ENCODE results near the gene SDK2. TPM values are rescaled to one million over a fixed set of nuclear protein-coding genes. Genes with fewer than 3 reads are reported as not detected.

The SDK2 gene
- total RNA-seq, 2 donors from 2014 or later: 16.5 to 26.3 TPM

DNA sequence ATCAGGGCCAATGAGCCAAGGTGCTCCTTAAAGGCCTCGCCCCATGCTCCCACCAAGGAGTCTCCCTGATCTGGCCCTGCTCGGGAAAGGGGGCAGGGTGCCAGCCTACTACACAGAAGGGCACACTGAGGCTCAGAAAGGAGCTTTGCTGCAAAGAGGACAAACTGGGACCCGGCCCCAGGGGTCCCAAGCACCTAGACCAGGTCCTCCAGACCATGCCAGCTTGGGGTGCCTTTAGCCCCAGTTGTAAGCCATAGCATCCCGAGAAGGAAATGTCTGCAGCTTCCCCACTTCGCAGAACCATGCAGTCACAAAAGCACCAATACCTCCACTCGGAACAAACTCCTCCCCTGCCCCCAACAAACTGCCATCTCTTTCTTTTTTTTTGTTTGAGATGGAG is 257.7 kb downstream of the SDK2 start:
- Histone ChIP-seq H3K27ac (no peak overlapping the region), H3K9me3 (no peaks in the 10 kb centered on the region), H3K27me3 (replicated peaks; ENCODE audit: insufficient read depth) (no peaks in the 10 kb centered on the region), H3K36me3 (no peaks in the 10 kb centered on the region), H3K4me1 (replicated peaks) (no peaks in the 10 kb centered on the region), H3K4me3 (no peak overlapping the region)
- intact Hi-C loops (cut with DNase I): no loop called here
- 93% methylated on average over 6 of the region's 6 CpGs for WGBS
- DNase-seq (ENCODE audit: low spot score): no peak
- TF ChIP-seq POLR2A (IDR thresholded peaks at IDR 0.05): no peak
- TF ChIP-seq, protein P1, sequence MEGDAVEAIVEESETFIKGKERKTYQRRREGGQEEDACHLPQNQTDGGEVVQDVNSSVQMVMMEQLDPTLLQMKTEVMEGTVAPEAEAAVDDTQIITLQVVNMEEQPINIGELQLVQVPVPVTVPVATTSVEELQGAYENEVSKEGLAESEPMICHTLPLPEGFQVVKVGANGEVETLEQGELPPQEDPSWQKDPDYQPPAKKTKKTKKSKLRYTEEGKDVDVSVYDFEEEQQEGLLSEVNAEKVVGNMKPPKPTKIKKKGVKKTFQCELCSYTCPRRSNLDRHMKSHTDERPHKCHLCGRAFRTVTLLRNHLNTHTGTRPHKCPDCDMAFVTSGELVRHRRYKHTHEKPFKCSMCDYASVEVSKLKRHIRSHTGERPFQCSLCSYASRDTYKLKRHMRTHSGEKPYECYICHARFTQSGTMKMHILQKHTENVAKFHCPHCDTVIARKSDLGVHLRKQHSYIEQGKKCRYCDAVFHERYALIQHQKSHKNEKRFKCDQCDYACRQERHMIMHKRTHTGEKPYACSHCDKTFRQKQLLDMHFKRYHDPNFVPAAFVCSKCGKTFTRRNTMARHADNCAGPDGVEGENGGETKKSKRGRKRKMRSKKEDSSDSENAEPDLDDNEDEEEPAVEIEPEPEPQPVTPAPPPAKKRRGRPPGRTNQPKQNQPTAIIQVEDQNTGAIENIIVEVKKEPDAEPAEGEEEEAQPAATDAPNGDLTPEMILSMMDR (IDR thresholded peaks at IDR 0.05): no peak
- TF ChIP-seq POLR2AphosphoS5 (IDR thresholded peaks at IDR 0.05): no peak

DNA sequence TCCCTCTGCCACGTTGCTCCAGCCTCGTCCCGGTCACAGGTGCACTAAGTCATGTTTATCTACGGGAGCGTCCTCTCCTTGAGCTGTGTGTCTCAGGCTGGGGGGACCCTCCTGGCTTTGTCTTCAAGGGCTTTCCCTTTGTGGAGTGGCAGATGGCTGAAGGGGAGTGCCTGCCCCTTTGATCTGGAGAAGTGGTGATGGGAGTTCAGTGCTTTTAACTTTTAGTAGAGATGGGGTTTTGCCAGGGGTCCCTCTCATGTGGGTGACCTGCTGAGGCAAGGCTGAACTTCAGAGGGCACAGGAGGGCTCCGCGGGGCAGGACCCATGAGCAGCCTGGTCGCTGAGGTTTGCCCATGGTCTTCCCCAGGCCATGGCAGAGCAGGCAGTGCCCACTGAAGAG is 259.3 kb downstream of the SDK2 start:
- intact Hi-C loops (cut with DNase I): no loop called here
- Histone ChIP-seq H3K36me3 (no peaks in the 10 kb centered on the region), H3K9me3 (no peaks in the 10 kb centered on the region), H3K27ac (no peak overlapping the region), H3K4me1 (replicated peaks) (no peaks in the 10 kb centered on the region), H3K4me3 (no peak overlapping the region), H3K27me3 (replicated peaks; ENCODE audit: insufficient read depth) (no peaks in the 10 kb centered on the region)
- TF ChIP-seq POLR2AphosphoS5 (IDR thresholded peaks at IDR 0.05) (no peak), POLR2A (IDR thresholded peaks at IDR 0.05) (no peak)
- TF ChIP-seq, protein P1 (IDR thresholded peaks at IDR 0.05): no peak
- no peak for DNase-seq (ENCODE audit: low spot score)
- WGBS: 77% methylated on average over 8 of the region's 8 CpGs

DNA sequence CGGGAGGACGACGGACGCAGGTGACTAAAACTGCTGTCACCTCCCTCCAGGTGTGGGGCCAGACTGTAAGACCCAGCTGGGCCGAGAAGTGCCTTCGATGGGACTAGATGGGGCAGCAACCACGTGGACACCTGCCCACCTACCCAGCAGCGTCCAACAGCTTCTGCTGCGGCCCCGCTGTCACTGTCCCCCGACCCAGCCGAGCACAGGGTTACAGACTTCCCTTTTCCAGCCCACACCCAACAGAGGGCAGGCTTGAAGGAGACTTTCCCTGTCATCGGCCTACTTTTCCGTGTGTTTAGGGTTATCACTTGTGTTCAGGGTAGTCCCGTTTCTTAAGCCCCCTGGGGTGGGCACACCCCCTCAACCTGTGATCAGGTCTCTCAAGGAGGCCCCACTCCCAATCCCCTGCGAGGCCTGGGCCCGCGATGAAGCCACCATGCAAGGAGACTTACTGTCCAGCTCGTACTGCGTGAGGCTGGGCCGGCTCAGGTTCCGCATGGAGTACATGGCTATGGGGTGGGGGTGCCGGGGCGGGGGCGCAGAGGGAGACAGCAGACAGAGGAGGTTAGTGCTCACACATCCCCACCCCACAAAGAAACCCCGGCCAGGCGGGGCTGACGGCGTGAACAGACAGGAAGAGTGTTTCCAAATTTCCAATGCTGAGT is 263.7 kb downstream of the SDK2 start:
- Histone ChIP-seq H3K9me3 (no peaks in the 10 kb centered on the region), H3K4me3 (no peak overlapping the region), H3K27ac (no peak overlapping the region), H3K27me3 (replicated peaks; ENCODE audit: insufficient read depth) (no peaks in the 10 kb centered on the region), H3K4me1 (replicated peaks) (no peaks in the 10 kb centered on the region), H3K36me3 (no peaks in the 10 kb centered on the region)
- intact Hi-C loops (cut with DNase I): no loop called here
- WGBS: 84% methylated on average over 29 of the region's 29 CpGs
- no peak for DNase-seq (ENCODE audit: low spot score)
- TF ChIP-seq POLR2A (IDR thresholded peaks at IDR 0.05) (no peak), POLR2AphosphoS5 (IDR thresholded peaks at IDR 0.05) (no peak)
- TF ChIP-seq, protein P1 (IDR thresholded peaks at IDR 0.05): no peak

DNA sequence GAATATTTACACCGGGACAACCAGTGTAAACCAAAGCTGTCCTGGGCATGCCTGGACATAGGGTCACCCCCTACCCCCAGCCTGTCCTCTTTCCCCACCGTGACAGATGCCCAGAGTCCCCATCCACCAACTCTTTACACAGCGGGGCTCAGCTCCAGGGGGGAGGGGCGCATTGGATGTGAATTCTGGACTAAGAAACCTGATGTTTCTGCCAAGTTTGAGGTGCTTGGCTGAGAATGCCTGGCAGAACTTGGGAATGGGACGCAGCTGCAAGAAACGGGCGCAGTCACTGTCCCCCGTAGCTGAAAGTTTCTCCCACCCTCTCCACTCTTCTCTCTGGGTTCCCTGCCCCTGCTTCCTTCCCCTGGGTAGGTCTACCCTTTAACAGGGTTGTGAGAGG is 264.4 kb downstream of the SDK2 start:
- intact Hi-C loops (cut with DNase I): no loop called here
- Histone ChIP-seq H3K36me3 (no peaks in the 10 kb centered on the region), H3K9me3 (no peaks in the 10 kb centered on the region), H3K27me3 (replicated peaks; ENCODE audit: insufficient read depth) (no peaks in the 10 kb centered on the region), H3K4me1 (replicated peaks) (no peaks in the 10 kb centered on the region), H3K27ac (no peak overlapping the region), H3K4me3 (no peak overlapping the region)
- TF ChIP-seq, protein P1 (IDR thresholded peaks at IDR 0.05): no peak
- TF ChIP-seq POLR2A (IDR thresholded peaks at IDR 0.05) (no peak), POLR2AphosphoS5 (IDR thresholded peaks at IDR 0.05) (no peak)
- WGBS: 23% methylated on average over 8 of the region's 8 CpGs
- DNase-seq (ENCODE audit: low spot score): no peak

- no peak overlapping the region for H3K27ac ChIP-seq
- H3K9me3 ChIP-seq: no peaks in the 10 kb centered on the region
- H3K36me3 ChIP-seq: no peaks in the 10 kb centered on the region
- no peaks in the 10 kb centered on the region for H3K4me1 ChIP-seq (replicated peaks)
- DNase-seq (ENCODE audit: low spot score): no peak
- TF ChIP-seq POLR2A (IDR thresholded peaks at IDR 0.05): no peak
- TF ChIP-seq POLR2AphosphoS5 (IDR thresholded peaks at IDR 0.05): no peak
- TF ChIP-seq, protein P1 (IDR thresholded peaks at IDR 0.05): no peak
- no peak overlapping the region for H3K4me3 ChIP-seq
- 89% methylated on average over 20 of the region's 20 CpGs for WGBS
- no peaks in the 10 kb centered on the region for H3K27me3 ChIP-seq (replicated peaks; ENCODE audit: insufficient read depth)
- intact Hi-C loops (cut with DNase I): no loop called here
Observed at GRCh38 chr17:73378974-73379470, 265.2 kb downstream of the SDK2 start.

Data from prostate gland (tissue), 2 donors.